HG02571 (cell line): ENCODE measurements around the gene TAP2.

Experiments
- ATAC-seq: cut with Tn5 transposase; IDR thresholded peaks from one replicate; pipeline ENCODE4 v1.9.1; 2021; ENCODE audit warnings: mild to moderate bottlenecking, moderate library complexity; ENCODE audit not compliant: unreplicated experiment

TAP2 gene

DNA sequence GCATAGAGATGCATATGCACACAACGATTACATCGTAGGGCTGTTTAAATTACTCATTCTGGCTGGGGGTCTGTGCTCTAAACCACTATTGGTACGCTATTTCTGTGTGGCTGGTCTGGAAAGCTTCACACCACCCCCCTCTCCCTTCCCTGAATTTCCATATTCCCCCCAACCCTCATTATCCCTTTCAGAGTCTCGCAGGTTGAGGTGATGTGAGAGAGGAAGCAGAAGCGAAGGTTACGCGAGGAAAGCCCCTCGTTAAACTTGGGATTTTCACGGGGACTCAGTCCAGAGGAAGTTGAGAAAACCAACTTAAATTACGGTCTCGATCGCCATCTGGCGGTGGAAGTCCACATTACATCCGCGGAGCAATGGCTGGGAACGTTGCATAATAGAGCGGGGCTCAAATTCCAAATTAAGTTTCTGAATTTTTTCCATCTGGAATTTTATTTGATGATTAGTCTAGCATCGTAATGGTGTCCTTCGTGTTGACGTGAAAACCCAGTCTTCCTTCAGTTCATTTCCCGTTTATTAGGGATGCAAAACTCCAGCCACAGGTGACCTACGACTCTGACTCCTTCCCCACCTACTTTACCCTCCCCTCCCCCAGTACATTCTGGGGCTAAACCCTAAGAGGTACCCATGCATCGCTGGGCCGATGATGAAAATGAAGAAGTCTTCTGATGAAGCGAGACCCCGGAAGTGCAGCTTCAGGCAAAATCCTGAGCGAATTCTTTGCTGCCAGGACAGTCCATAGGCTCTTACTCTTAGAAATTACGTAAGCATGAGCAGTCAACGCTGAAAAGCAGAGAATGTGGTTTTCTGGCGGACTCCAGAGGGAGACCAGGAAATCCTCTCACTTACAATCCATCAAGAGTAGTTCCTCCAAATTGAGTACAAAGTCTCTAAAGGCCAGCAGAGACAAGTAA lies 41.4 kb downstream of the TAP2 start:
- no peak for ATAC-seq

DNA sequence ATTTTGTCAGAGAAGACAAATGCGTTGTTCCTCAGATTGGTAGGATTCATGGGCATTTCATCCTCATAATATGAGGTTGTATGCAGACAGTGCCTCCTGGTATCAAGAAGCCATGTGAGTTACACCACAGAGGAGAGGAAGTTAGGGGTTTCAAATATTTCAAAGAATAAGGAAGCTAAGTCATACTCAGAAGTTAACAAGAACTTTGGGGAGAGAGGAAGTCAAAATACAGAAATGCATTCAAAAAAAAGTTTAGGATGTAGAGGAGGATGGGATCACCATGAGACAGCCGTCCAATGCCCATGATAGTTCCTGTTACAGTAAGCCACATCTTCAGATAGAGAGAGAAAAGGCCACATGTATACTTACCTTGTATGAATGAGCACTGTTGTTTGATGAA lies 44.0 kb downstream of the TAP2 start:
- no peak for ATAC-seq

DNA sequence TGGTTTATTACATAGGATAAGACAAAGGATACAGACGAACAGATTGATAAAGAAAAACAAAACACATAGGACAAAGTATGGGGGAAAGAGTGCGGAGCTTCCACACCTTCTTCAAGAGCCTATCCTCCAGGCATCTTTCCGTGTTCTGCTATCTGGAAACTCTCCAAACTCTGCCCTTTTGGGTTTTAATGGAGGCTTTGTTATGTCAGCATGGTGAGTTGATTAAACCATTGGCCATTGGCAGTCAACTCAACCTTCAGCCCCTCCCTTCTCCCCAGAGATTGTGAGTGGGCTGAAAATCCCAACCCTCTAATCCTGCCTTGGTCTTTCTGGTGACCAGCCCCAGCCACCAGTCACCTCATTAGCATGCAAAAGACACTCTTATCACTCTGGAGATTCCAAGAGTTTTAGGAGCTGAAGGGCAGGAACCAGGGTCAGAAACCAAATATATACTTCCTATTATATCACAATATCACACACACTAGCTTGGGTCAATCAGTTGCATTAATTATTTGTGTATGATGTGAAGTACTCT lies 45.6 kb downstream of the TAP2 start:
- ATAC-seq = no peak

DNA sequence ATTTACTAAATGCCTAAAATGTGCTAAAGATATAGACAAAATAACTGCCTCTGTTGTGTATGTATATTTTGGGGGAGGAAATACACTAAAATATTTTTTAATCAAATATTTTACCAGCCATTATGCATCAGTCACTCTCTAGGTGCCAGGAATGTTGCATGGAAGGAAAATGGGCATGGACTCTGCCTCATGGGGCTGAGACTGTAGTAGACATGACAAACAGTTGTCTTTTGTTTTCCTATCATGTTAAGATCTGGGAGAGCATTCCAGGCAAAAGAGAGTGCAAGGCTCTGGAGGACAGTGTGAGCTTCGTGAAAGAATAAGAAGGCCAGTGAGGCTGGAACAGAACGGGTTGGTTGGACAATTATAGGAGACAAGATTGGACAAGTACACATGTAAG lies 48.2 kb downstream of the TAP2 start:
- no peak for ATAC-seq
